PC-9 (cell line): ENCODE results near the gene VKORC1. TPM values are rescaled to one million over a fixed set of nuclear protein-coding genes. Genes with fewer than 3 reads are reported as not detected.

Experiments
- BruUV-seq: library from RNA; stranded (reverse); fragments of 400-500 nt; replicated peaks from 2 replicates; lab custom pipeline; 2021; lab: Mats Ljungman, UMichigan
- CTCF ChIA-PET: fragments of 300-600 bp; sonication (Branson Sonifier 250); formaldehyde crosslinking; loops from one replicate; lab custom pipeline; 2022; ENCODE audit warnings: antibody characterized with exemption; lab: Charles Lee
- POLR2A ChIA-PET: fragments of 300-600 bp; sonication (Branson Sonifier 250); formaldehyde crosslinking; loops from one replicate; lab custom pipeline; 2022; ENCODE audit warnings: antibody characterized with exemption; ENCODE audit not compliant: unreplicated experiment; lab: Charles Lee
- DNase-seq, 2 experiments: peaks; one replicate each; pipeline versions ENCODE4 v3.0.0 to v3.0.0-alpha.2; 2015 to 2022; ENCODE audit warnings: mixed read lengths in 1 of 2
- H2AFZ ChIP-seq: fragments of 200-600 bp; sonication (generic); 2 replicates; pipeline ENCODE4 v1.8.1; 2017; ENCODE audit warnings: antibody characterized with exemption
- H3F3A ChIP-seq: fragments of 200-600 bp; sonication (generic); 2 replicates; pipeline ENCODE4 v1.8.1; 2017; ENCODE audit warnings: antibody characterized with exemption, mild to moderate bottlenecking, low read depth; ENCODE audit not compliant: insufficient read depth
- H3K27ac ChIP-seq: fragments of 200-600 bp; sonication (generic); 2 replicates; pipeline ENCODE4 v1.6.1; 2016; ENCODE audit warnings: mixed run types
- H3K27me3 ChIP-seq: fragments of 200-600 bp; sonication (generic); 2 replicates; pipeline ENCODE4 v1.6.1; 2016; ENCODE audit warnings: low read depth, mixed run types; ENCODE audit not compliant: insufficient read depth
- H3K36me3 ChIP-seq: fragments of 200-600 bp; sonication (generic); 2 replicates; pipeline ENCODE4 v1.6.1; 2016; ENCODE audit warnings: low read depth, mixed run types
- H3K4me1 ChIP-seq: fragments of 200-600 bp; sonication (generic); replicated peaks from 2 replicates; pipeline ENCODE4 v1.6.1; 2016; ENCODE audit warnings: mixed run types; ENCODE audit not compliant: insufficient read depth
- H3K4me2 ChIP-seq: fragments of 200-600 bp; sonication (generic); 2 replicates; pipeline ENCODE4 v1.6.1; 2017; ENCODE audit warnings: mixed run types
- H3K4me3 ChIP-seq: fragments of 200-600 bp; sonication (generic); 2 replicates; pipeline ENCODE4 v1.6.1; 2016; ENCODE audit warnings: mixed run types
- H3K79me2 ChIP-seq: fragments of 200-600 bp; sonication (generic); 2 replicates; pipeline ENCODE4 v1.6.1; 2017; ENCODE audit warnings: low read depth, mixed run types
- H3K9me2 ChIP-seq: fragments of 200-600 bp; sonication (generic); 2 replicates; pipeline ENCODE4 v1.8.1; 2017; ENCODE audit warnings: mild to moderate bottlenecking; ENCODE audit not compliant: insufficient read depth
- H3K9me3 ChIP-seq: fragments of 200-600 bp; sonication (generic); 2 replicates; pipeline ENCODE4 v1.8.1; 2016; ENCODE audit warnings: low read depth; ENCODE audit not compliant: insufficient read depth
- H4K20me1 ChIP-seq: fragments of 200-600 bp; sonication (generic); 2 replicates; pipeline ENCODE4 v1.8.1; 2017; ENCODE audit not compliant: insufficient read depth
- EZH2 ChIP-seq: fragments of 200-600 bp; sonication (generic); IDR thresholded peaks from 2 replicates; pipeline ENCODE4 v1.8.0; 2017; ENCODE audit warnings: antibody characterized with exemption, low read depth
- intact Hi-C: fragments of 100-400 bp; cut with micrococcal nuclease; formaldehyde crosslinking; loops from one replicate; pipeline ENCODE4 v1.10.0; 2022; ENCODE audit not compliant: unreplicated experiment
- total RNA-seq: library from RNA; stranded (reverse); gene quantifications from 2 replicates; pipeline ENCODE4 v1.2.3, GENCODE V29; 2021
- TF ChIP-seq, protein P1 (sequence below): fragments of 200-600 bp; sonication (generic); conservative IDR thresholded peaks from 2 replicates; pipeline ENCODE4 v1.6.1; 2017; ENCODE audit warnings: mixed run types, antibody characterized with exemption, mild to moderate bottlenecking, moderate library complexity

The VKORC1 gene
- total RNA-seq, 1 experiment from 2014 or later, result 46.0 TPM

DNA sequence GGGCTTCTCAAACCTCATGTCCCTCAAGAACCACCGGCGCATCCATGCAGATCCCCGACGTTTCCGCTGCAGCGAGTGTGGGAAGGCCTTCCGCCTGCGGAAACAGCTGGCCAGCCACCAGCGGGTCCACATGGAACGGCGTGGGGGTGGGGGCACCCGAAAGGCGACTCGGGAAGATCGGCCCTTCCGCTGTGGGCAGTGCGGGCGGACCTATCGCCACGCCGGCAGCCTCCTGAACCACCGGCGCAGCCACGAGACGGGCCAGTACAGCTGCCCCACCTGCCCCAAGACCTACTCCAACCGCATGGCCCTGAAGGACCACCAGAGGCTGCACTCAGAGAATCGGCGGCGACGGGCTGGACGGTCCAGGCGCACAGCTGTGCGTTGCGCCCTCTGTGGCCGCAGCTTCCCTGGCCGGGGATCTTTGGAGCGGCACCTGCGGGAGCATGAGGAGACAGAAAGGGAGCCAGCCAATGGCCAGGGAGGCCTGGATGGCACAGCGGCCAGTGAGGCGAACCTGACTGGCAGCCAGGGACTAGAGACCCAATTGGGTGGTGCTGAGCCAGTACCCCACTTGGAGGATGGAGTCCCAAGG is 14.5 kb downstream of the VKORC1 start:
- intact Hi-C loops, result no loop called here
- ChIA-PET CTCF (no interaction called here), POLR2A (interaction anchor here (0.6 kb wide), 1 partner anchor 59 kb away, joined by 3 read pairs; no protein-coding TSS in a partner anchor)
- Histone ChIP-seq H3K4me3 (no peak overlapping the region), H3K36me3 (peaks cover 5% of the 10 kb centered on the region), H3K27me3 (no peaks in the 10 kb centered on the region), H3K79me2 (peaks cover 26% of the 10 kb centered on the region), H4K20me1 (peaks cover 38% of the 10 kb centered on the region), H3F3A (peaks cover 17% of the 10 kb centered on the region; the same call in 1 of the 2 replicates), H2AFZ (no peak overlapping the region), H3K27ac (no peak overlapping the region), H3K9me3 (no peaks in the 10 kb centered on the region), H3K9me2 (no peaks in the 10 kb centered on the region), H3K4me1 (peaks cover 7% of the 10 kb centered on the region), H3K4me2 (no peak overlapping the region)
- no peak for DNase-seq
- no TSS peak for BruUV-seq
- no peak for TF ChIP-seq EZH2
- TF ChIP-seq, protein P1, sequence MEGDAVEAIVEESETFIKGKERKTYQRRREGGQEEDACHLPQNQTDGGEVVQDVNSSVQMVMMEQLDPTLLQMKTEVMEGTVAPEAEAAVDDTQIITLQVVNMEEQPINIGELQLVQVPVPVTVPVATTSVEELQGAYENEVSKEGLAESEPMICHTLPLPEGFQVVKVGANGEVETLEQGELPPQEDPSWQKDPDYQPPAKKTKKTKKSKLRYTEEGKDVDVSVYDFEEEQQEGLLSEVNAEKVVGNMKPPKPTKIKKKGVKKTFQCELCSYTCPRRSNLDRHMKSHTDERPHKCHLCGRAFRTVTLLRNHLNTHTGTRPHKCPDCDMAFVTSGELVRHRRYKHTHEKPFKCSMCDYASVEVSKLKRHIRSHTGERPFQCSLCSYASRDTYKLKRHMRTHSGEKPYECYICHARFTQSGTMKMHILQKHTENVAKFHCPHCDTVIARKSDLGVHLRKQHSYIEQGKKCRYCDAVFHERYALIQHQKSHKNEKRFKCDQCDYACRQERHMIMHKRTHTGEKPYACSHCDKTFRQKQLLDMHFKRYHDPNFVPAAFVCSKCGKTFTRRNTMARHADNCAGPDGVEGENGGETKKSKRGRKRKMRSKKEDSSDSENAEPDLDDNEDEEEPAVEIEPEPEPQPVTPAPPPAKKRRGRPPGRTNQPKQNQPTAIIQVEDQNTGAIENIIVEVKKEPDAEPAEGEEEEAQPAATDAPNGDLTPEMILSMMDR, result no peak

- peaks cover 9% of the 10 kb centered on the region for H3K4me1 ChIP-seq
- no peak overlapping the region for H3K27ac ChIP-seq
- peaks cover 33% of the 10 kb centered on the region for H3K79me2 ChIP-seq
- H3K27me3 ChIP-seq, result no peaks in the 10 kb centered on the region
- no peak for TF ChIP-seq EZH2
- TF ChIP-seq, protein P1, result no peak
- POLR2A ChIA-PET, result no interaction called here
- no peaks in the 10 kb centered on the region for H3K9me2 ChIP-seq
- BruUV-seq, result no TSS peak
- CTCF ChIA-PET, result no interaction called here
- no peak overlapping the region for H3K4me3 ChIP-seq
- no peak overlapping the region for H2AFZ ChIP-seq
- H3K9me3 ChIP-seq, result no peaks in the 10 kb centered on the region
- peaks cover 17% of the 10 kb centered on the region; the same call in 1 of the 2 replicates for H3F3A ChIP-seq
- intact Hi-C loops, result no loop called here
- H4K20me1 ChIP-seq, result peaks cover 38% of the 10 kb centered on the region
- DNase-seq, result no peak
- H3K4me2 ChIP-seq, result no peak overlapping the region
- H3K36me3 ChIP-seq, result peaks cover 5% of the 10 kb centered on the region
Measured at GRCh38 chr16:31079342-31079944, 15.2 kb downstream of the VKORC1 start.

DNA sequence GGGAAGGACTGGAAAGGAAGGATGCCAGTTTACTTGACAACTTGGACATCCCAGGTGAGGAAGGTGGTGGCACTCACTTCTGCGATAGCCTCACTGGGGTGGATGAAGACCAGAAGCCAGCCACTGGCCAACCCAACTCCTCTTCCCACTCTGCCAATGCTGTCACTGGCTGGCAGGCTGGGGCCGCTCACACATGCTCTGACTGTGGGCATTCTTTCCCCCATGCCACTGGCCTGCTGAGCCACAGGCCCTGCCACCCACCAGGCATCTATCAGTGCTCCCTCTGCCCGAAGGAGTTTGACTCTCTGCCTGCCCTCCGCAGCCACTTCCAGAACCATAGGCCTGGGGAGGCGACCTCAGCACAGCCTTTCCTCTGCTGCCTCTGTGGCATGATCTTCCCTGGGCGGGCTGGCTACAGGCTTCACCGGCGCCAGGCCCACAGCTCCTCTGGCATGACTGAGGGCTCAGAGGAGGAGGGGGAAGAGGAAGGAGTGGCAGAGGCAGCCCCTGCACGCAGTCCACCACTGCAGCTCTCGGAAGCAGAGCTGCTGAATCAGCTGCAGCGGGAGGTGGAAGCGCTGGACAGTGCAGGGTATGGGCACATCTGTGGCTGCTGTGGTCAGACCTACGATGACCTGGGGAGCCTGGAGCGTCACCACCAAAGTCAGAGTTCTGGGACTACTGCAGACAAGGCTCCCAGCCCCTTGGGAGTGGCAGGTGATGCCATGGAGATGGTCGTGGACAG is 15.8 kb downstream of the VKORC1 start:
- POLR2A ChIA-PET, result no interaction called here
- H3K36me3 ChIP-seq, result peaks cover 5% of the 10 kb centered on the region
- H3K79me2 ChIP-seq, result peaks cover 34% of the 10 kb centered on the region
- H3K9me3 ChIP-seq, result no peaks in the 10 kb centered on the region
- intact Hi-C loops, result no loop called here
- no peak for DNase-seq
- TF ChIP-seq, protein P1, result no peak
- TF ChIP-seq EZH2, result no peak
- peaks cover 20% of the 10 kb centered on the region; the same call in 1 of the 2 replicates for H3F3A ChIP-seq
- CTCF ChIA-PET, result no interaction called here
- no peaks in the 10 kb centered on the region for H3K27me3 ChIP-seq
- H3K4me2 ChIP-seq, result no peak overlapping the region
- H3K9me2 ChIP-seq, result no peaks in the 10 kb centered on the region
- BruUV-seq, result no TSS peak
- H2AFZ ChIP-seq, result no peak overlapping the region
- H4K20me1 ChIP-seq, result peaks cover 38% of the 10 kb centered on the region
- H3K4me3 ChIP-seq, result no peak overlapping the region
- H3K4me1 ChIP-seq, result peaks cover 9% of the 10 kb centered on the region
- H3K27ac ChIP-seq, result no peak overlapping the region
